NCI-H2107 treated with DMSO at 0.1 percent for 48 hours (cell line): ENCODE results near the gene ALDH3A2.

Experiments used
- DNase-seq: peaks from one replicate; lab custom pipeline; 2025; ENCODE audit not compliant: unreplicated experiment; lab: John Stamatoyannopoulos, UW

ALDH3A2 gene

DNA sequence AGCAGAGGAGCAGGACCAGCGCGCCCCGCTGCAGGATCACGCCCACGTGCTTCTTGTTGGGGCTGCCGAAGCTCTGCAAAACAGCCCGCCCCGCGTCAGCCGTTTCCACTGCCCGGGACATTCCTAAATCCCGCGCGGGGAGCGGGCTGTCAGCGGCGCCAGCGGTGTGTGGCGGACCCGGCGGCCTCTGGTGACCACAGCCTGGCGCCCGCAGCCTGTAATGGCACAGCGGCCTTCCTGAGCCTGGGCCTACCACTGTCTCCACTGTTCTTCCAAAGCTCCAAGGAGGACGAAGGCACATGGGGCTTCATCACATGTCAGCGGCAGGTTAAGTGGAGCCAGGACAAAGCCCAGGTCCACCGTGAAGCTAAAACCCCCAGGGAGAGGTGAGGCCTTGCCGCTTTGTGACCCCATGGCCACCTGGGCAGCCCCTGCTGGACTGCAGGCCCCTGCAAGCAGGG is 65.4 kb downstream of the ALDH3A2 start:
- no peak for DNase-seq

DNA sequence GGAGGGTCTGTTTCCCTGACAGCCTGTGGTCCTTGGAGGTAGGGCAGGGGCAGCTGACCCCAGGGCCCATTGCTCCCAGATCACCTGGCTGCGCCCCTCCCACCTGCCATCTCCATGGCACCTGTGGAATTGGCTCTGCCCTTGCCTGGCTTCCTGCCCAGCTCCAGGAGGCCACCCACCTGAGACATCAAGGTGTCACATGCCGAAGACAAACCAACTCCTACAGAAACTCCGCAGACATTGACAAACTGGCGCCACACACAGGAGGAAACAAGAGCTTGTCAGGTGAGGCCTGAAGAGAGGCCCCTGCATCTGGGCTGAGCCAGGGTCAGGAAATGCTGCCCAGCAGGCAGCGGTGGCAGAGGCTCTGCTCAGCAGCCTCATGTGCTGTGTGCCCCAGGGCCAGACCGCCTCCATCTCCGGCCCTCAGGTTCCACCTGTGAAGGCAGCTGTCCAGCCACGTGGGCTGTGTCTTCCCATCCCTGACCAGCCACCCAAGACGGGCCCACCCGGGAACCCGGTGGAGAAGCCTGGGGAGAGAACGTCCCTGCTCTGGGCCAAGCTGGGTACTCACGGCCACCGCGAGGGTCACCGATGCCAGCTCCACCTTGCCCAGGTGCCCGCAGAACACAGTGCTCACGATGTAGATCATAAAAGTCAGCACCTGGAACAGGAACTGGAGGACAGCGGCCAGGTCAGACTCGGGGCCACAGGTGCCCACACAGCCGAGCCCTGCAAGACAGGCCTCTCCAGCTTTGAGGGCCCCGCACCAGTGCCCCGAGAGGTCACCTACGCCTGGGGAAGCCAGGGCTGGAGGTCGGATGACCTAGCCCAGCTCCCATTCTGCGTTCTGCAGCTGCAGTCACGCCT is 66.2 kb downstream of the ALDH3A2 start:
- no peak for DNase-seq

DNA sequence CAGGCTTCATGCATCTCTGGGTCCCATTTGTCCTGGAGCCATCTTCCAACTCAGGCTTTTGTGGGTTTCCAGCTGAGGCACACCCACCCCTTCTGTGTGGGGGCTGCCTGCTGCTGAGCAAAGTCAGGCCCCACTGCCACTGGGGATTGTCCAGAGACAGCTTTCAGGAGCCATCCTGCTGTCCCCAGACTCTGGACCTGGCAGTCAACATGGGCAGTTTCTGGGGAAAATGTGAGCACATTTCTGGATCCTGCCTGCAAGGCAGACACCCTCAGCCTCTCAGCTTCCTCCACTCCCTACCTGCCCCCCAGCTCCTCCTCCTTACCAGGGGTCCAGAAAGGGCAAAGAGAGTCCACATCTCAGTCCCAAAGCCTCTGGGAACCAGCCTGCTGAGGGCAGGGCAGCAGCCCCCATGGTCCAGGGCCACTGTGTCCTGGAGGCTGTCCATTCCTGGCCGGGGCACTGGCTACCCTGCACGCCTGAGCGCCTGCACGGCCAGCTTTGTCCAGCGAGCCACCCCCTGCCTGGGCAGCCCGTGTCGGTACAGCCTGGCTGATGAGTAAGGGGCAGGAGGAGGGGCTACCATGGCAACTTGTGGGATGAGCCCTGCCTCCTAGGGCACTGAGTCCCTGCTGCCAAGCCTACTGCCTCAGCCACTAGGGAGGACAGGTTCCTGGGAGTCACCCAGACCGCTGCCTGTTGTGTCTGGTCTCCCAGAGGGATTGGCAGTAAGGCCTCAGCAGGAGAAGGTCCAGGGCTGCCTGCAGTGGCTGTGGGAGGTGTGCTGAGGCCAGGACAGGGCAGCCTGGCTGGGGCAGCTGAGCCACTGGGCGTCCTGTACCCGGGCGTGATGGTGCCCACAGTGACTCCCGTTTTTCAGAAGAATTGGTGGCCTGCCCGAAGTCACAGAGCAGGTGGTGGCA is 67.8 kb downstream of the ALDH3A2 start, which contains the start of gene SLC47A2:
Gene SLC47A2 (minus strand): TSS at position 477 of the 923 bp plus-strand sequence. CDS start 29 bp downstream, at position 448.
- DNase-seq, result no peak

DNA sequence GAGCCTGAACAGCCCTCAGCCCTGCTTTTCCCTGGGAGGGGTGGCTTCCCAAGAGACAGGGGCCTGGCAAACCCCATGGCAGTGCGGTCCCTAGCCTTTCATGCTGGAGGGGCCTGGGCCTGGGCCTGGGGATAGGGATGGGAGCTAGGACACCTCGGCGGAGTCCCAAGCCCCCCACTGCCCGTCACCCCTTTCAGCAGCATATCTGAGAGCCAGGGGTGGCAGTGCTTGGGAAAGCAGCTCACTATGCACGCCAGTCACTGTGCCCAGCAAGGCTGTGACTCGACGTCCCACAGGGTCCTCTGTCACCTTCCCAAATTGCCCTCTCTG is 68.4 kb downstream of the ALDH3A2 start:
- DNase-seq, result no peak

DNA sequence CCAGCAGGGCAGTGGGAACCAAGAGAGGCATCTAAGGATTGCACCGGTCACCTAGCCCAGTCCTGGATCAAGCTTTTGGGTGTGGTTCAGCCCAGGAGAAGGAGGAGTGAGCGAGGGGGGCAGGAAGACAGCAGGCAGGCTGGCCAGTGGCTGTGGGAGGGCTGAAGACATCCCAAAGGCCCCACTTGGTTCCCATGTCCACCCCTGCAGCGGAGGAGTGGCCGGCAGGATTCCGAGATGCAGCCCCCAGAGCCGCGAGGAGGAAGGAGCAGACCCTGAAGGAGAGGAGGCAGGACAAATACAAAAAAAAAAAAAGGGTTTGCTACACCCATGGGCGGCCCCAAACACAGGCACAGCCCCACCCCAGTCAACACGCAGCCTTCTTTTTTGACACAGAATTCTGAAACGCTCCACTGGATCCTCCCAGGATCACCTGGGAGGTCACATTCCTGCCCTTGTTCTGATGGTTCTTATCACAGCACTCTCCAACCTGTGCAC is 68.9 kb downstream of the ALDH3A2 start:
- DNase-seq, result no peak

DNA sequence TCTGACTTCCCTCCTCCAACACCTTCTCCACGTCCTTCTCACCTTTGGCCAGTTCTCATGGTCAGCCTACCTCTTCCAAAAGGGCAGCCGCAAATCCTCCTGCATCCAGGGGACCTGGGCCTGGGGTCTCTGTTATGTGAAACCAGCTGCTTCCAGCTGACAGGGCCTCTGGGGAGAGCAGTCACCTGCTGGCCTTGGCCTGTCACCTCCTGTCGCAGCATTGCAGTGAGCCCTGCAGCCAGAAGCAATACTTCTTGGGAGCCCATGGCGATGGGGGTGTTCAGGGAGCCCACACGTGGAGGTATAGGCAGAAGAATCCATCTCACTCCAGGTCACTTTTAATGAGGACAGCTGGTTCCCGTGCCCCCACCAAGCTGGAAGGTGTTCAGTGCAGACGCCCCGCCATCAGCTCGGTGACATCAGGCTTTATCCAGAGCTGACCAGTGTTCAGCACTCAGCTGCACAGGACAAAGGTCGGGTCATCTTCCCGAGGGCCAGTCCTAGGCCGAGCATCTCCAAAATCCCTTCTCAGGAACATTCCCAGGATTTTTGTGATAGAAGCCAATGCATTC is 69.6 kb downstream of the ALDH3A2 start:
- no peak for DNase-seq

DNA sequence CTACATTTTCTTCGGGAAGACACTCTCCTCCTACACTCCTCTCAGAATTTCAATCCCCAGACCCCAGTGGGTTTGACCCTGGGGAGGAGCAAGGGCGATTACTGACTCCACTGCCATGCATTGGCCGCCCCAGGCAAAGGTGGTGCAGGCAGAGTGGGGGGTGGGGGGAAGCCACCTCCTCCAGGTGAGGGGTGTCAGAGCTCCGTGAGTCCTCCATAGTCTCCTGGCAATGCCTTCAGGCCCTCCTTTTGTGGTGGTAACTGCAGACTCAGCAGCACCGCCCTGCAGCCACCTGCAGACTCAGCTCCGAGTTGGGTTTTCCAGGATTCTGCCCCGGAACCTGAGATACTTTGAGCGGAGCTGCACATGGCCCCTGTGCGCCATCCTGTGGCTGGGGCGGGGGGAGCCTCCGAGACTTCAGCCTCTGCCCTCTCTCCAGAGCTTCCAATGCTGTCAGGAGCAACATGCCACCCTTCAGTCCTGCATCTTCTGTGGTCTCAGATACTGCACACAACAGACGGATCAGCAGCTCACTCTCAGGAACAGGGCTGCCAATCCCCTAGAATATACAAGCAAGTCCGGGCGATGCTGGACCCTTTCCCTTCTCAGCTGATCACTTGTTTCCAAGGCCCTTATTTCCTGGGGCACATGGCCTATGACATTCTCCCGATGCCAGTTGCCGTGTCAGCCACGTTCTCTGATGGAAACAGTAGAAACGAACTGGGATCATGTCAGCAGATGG is 70.2 kb downstream of the ALDH3A2 start:
- DNase-seq, result no peak

DNA sequence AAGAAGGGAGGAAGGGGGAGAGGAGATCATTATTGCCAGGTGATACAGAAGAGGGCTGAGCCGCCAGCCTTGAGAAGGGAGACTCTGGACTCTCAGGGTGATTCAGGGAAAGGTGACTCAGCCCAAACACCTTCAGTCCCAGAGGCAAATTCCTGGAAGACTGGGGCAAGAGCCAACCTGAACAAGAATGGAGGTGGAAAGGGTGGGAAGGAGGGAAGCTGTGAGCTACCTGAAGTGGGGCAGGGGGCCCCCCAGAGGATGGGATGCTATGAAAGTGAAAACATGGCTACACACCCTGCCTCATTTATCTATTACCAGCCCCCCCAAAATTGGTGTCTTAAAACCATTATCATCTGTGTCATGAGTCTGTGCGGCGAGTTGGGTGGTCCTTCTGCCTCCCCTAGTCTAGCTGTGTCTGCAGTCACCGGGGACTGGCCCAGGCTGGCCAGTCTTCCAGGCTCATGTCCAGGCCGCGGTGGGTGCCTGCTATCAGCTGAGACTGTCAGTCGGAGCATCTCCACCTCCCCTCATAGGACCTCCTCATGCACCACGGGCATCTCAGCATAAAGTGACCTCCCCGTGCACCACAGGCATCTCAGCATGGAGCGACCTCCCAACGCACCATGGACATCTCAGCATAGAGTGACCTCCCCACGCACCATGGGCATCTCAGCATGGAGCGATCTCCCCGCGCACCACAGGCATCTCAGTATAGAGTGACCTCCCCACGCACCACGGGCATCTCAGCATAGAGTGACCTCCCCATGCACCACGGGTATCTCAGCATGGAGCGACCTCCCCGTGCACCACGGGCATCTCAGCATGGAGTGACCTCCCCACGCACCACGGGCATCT is 71.0 kb downstream of the ALDH3A2 start:
- DNase-seq, result no peak

DNA sequence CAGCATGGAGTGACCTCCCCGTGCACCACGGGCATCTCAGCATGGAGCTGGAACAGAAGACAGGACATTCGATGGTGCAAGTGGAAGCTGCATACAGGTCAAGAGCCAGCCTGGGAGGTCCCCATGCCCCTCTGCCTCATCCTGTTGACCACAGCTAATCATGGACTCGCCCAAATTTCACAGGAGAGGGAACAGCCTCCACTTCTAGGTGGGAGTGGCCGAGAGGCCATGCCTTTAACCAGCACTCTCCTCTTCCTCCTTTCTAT is 71.6 kb downstream of the ALDH3A2 start:
- no peak for DNase-seq

DNA sequence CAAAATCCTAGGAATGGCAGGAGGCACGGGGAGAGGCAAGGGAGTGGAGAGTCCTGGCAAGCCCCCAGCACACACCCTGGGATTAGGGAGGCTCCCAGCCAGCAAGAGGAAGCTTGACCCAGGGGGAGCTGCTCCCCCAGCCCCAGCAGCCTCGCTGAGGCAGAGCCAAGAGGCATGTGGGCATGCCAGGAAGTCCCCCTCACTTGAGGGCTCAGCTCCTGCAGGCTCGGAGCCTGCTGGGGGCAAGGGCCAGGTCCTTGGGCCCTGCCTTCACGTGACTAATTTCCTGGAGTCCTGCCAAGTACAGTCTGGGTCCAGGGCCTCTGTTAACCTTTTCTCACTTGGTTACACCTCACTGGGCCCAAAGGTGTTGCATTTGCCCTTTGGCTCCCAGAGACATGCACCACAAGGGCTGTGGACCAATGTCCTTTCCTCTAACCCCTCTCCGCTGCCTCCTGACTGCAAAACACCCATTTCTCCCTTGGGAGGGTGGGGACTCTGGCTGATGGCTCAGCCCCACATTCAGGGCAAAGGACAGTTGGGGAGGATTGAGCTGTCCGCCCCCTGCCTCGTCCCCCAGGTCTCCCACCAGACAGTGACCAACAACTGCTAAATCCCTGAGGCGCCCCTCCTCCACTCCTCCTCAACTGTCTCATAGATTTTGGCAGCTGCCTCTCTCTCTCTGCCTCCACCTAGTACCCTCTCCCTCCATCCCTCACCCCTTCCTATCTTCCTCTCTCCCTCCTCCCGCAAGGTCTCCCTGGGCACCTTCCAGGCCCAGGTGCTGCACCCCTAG is 72.3 kb downstream of the ALDH3A2 start:
- no peak for DNase-seq

DNA sequence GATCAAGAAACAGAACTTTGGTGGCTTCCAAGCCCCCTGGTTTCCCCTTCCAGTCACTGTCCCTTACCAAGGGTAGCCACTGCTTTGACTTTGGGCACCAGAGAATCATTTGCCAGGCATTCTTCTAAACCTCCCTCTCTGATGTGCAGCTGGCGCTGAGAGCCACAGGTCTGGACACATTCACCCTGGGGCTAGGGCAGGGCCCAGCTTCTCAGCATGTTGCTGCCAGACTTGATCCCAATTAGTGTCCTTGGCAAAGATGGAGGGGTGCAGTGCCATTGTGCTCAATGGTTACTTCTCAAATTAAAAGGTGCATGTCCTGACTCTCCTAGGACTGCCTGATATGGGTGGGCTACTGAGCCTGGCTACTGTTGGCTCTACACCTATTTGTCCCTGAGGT is 75.4 kb downstream of the ALDH3A2 start:
- DNase-seq, result no peak

DNA sequence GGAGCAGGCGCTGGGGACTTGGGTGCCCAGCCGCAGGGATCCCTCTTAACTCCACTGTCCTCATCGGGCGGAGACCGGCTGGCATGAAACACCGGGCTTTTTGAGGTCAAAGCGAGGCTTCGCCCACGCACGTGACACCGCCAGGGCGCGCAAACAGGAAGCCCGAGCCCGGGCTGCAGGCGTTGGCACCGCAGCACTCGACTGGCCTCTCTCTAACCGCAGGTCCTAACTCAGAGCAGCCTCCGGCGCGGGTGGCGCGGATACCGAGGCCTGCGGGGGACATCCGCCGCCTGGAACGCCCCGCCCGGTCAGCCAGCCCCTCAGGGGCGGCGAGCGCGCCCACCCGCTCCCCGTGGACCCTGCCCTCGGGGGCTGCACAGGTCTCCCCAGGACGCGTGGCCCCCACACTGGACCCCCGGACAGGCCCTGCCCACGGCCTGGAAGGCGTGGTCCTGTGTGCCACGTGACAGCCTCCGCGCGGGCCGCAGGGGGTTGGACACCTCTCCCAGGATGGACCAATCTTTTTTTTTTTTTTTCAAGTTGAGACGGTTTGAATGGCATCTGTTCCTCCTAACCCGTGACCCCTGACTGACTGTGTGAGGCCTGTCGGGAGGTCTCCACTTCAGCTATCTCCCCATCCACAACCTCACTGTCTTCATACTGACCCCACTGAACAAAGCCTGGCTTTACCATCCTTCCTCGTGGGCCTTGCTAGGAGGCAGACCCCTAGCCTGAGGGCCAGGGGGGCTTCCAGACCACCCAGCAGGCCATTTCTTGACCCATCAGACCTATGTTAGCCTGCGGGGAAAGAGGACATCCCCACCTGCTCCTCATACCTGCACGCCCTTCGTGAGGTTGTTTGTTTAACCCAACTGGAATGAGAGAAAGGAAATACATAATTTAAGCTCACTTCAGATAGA is 76.2 kb downstream of the ALDH3A2 start:
- no peak for DNase-seq

DNA sequence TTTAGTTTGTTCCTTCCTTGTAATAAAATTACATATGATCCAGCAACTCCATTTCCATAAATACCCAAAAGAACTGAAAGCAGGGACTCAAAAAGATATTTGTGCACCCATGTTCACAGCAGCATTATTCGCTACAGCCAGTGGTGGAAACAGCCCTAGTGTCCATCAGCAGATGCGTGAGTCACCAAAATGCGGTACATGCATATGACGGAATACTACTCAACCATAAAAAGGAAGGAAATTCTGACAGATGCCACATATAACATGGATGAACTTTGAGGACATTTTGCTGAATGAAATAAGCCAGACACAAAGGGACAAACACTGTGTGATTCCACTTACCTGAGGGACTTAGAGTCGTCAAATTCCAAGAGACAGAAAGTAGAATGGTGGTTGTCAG is 76.9 kb downstream of the ALDH3A2 start:
- no peak for DNase-seq

DNA sequence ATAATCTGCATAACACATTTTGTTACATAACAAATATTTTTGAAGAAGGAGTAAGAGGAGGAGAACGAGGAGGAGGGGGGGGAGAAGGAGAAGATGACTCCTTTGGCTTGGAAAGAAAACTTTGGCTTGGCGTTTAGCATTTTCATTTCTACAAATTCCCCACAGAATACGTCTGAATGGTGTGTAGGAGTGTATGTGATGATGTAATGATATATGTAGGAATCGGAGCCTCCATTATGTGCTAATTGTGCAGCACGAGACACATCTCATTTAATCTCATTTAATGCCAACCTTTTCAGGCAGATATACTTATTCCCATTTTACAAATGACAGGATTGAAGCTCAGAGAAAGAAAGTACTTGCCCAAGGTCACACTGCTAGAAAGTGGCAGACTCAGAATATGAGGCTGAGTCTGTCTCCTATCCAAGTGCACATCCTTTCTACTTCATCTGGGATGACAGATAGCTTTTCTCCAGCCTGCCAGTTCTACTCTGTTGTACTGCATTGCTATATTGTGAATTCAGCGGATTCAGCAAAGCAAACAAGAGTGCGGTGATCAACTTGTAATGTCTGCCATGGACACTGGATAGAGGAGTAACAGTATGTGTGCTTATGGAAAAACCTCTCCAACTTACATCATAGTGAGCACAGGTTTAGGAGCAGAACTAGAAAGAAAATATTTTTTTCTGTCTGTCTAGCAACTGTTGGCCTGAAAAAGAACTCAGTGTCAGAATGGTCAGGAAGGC is 78.3 kb downstream of the ALDH3A2 start:
- DNase-seq, result no peak
